Suprapubic skin (tissue), 4 donors: ENCODE measurements around the gene CBLB. TPM values are rescaled to one million over a fixed set of nuclear protein-coding genes. Genes with fewer than 3 reads are reported as not detected.

Experiments
- DNase-seq, 2 donors: peaks; one replicate each; pipeline ENCODE4 v3.0.0-alpha.2; 2019; ENCODE audit warnings: low spot score in 2 of 2
- H3K27ac ChIP-seq: fragments of 200-600 bp; sonication (generic); one replicate; pipeline ENCODE4 v1.5.1; 2019
- H3K27me3 ChIP-seq: fragments of 200-600 bp; sonication (generic); one replicate; pipeline ENCODE4 v1.5.1; 2019
- H3K36me3 ChIP-seq: fragments of 200-600 bp; sonication (generic); one replicate; pipeline ENCODE4 v1.5.1; 2019
- H3K4me1 ChIP-seq: fragments of 200-600 bp; sonication (generic); one replicate; pipeline ENCODE4 v1.5.1; 2019
- H3K4me3 ChIP-seq: fragments of 200-600 bp; sonication (generic); one replicate; pipeline ENCODE4 v1.5.1; 2019; ENCODE audit warnings: mild to moderate bottlenecking
- H3K9me3 ChIP-seq: fragments of 200-600 bp; sonication (generic); one replicate; pipeline ENCODE4 v1.5.1; 2019
- EP300 ChIP-seq: sonication (generic); formaldehyde crosslinking; IDR thresholded peaks from one replicate; pipeline ENCODE4 v1.6.1; 2017; ENCODE audit warnings: antibody characterized with exemption
- POLR2A ChIP-seq, 2 donors: fragments of 450-650 bp; IDR thresholded peaks; one replicate each; pipeline ENCODE4 v1.6.1; 2017; ENCODE audit warnings: antibody characterized with exemption in 2 of 2, mild to moderate bottlenecking in 2 of 2, moderate library complexity in 2 of 2
- POLR2AphosphoS5 ChIP-seq, 3 donors: sonication (generic); formaldehyde crosslinking; IDR thresholded peaks; one replicate each; pipeline ENCODE4 v1.6.1; 2017; ENCODE audit warnings: antibody characterized with exemption in 3 of 3
- WGBS: methylation state at CpG from one replicate; pipeline ENCODE4 v1.1.5; 2018; 5-methylcytosine and 5-hydroxymethylcytosine counted together
- total RNA-seq, 4 donors: library from RNA; depleted of rRNA; stranded (reverse); fragments of >200 nt; gene quantifications; one replicate each; pipeline ENCODE4 v1.1.0, GENCODE V29; 2016
- TF ChIP-seq, protein P1 (sequence below), 2 donors: fragments of 200-600 bp in 1 of 2; fragments of 450-650 bp in 1 of 2; sonication (generic) in 1 of 2; IDR thresholded peaks; one replicate each; pipeline ENCODE4 v1.5.1; 2016 to 2019; ENCODE audit warnings: antibody characterized with exemption in 2 of 2, mild to moderate bottlenecking in 1 of 2, moderate library complexity in 1 of 2

The CBLB gene
- total RNA-seq, 4 donors from 2014 or later: 16.8 to 43.8 (median 25.2) TPM

GRCh38 chr3:105719791-105720190 lies 149.0 kb downstream of the CBLB start:
- Histone ChIP-seq H3K4me1 (no peaks in the 10 kb centered on the region), H3K27ac (no peak overlapping the region), H3K27me3 (no peaks in the 10 kb centered on the region), H3K9me3 (no peaks in the 10 kb centered on the region), H3K36me3 (peaks cover 29% of the 10 kb centered on the region), H3K4me3 (no peak overlapping the region)
- WGBS: 93% methylated on average over 12 of the region's 12 CpGs
- no peak for TF ChIP-seq POLR2AphosphoS5 (IDR thresholded peaks at IDR 0.05)
- DNase-seq: no peak

DNA sequence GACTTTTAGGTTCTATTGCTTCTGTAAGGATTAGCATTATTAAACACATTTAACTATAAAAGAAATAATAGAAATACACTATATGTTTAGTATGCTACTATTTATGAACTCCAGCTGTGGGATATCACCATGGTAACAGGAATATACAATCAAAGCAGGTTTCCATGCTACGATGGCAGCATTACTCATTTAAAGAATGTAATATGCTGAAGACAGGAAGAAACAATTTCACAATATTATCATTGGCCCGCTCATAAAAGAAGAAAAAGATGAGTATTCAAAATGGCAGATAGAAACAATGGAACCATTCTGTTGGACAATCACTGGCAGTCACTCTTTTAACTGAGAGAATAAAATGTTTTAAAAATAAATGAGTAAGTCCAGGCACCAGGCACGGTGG lies 153.4 kb downstream of the CBLB start:
- no peak overlapping the region for H3K4me3 ChIP-seq
- no peak for TF ChIP-seq POLR2AphosphoS5 (IDR thresholded peaks at IDR 0.05)
- TF ChIP-seq, protein P1, sequence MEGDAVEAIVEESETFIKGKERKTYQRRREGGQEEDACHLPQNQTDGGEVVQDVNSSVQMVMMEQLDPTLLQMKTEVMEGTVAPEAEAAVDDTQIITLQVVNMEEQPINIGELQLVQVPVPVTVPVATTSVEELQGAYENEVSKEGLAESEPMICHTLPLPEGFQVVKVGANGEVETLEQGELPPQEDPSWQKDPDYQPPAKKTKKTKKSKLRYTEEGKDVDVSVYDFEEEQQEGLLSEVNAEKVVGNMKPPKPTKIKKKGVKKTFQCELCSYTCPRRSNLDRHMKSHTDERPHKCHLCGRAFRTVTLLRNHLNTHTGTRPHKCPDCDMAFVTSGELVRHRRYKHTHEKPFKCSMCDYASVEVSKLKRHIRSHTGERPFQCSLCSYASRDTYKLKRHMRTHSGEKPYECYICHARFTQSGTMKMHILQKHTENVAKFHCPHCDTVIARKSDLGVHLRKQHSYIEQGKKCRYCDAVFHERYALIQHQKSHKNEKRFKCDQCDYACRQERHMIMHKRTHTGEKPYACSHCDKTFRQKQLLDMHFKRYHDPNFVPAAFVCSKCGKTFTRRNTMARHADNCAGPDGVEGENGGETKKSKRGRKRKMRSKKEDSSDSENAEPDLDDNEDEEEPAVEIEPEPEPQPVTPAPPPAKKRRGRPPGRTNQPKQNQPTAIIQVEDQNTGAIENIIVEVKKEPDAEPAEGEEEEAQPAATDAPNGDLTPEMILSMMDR (IDR thresholded peaks at IDR 0.05): no peak
- no peak for TF ChIP-seq POLR2A (IDR thresholded peaks at IDR 0.05)
- no peak for DNase-seq
- peaks cover 41% of the 10 kb centered on the region for H3K36me3 ChIP-seq
- WGBS: 73% methylated on average over 3 of the region's 3 CpGs
- H3K4me1 ChIP-seq: no peaks in the 10 kb centered on the region
- H3K27me3 ChIP-seq: no peaks in the 10 kb centered on the region
- no peak overlapping the region for H3K27ac ChIP-seq
- H3K9me3 ChIP-seq: no peaks in the 10 kb centered on the region

- no peaks in the 10 kb centered on the region for H3K9me3 ChIP-seq
- DNase-seq: no peak
- H3K4me1 ChIP-seq: no peaks in the 10 kb centered on the region
- no peak overlapping the region for H3K27ac ChIP-seq
- TF ChIP-seq, protein P1 (IDR thresholded peaks at IDR 0.05): no peak
- TF ChIP-seq EP300 (no peak), POLR2AphosphoS5 (IDR thresholded peaks at IDR 0.05) (no peak), POLR2A (IDR thresholded peaks at IDR 0.05) (no peak)
- peaks cover 34% of the 10 kb centered on the region for H3K36me3 ChIP-seq
- H3K27me3 ChIP-seq: no peaks in the 10 kb centered on the region
- WGBS: 94% methylated on average over 6 of the region's 6 CpGs
- no peak overlapping the region for H3K4me3 ChIP-seq
Measured at GRCh38 chr3:105714453-105714852, 154.4 kb downstream of the CBLB start.

DNA sequence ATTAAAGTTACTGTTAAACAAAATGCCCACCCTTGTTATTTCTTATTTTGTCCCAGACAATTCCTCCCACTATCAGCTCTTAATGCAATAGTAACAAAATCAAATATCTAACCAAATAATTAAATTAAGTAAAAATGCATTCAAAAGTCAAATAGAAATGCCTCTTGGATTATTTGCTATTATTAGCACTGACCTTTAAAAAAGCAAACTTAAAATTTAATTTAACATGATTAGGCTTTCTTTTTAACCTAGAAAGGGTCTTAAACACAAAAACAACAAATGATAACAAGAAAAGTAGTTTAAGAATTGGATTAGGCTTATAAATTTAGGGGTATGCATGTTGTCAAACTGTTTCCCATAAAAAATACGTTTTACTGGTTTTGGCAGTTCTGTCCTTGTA lies 159.8 kb downstream of the CBLB start:
- Histone ChIP-seq H3K4me3 (no peak overlapping the region), H3K9me3 (no peaks in the 10 kb centered on the region), H3K27ac (no peak overlapping the region), H3K27me3 (no peaks in the 10 kb centered on the region), H3K36me3 (peaks cover 7% of the 10 kb centered on the region), H3K4me1 (no peaks in the 10 kb centered on the region)
- no peak for TF ChIP-seq POLR2A (IDR thresholded peaks at IDR 0.05)
- TF ChIP-seq, protein P1 (IDR thresholded peaks at IDR 0.05): no peak
- no peak for TF ChIP-seq EP300
- no peak for TF ChIP-seq POLR2AphosphoS5 (IDR thresholded peaks at IDR 0.05)
- no peak for DNase-seq
- 89% methylated on average over 1 of the region's 1 CpG for WGBS

DNA sequence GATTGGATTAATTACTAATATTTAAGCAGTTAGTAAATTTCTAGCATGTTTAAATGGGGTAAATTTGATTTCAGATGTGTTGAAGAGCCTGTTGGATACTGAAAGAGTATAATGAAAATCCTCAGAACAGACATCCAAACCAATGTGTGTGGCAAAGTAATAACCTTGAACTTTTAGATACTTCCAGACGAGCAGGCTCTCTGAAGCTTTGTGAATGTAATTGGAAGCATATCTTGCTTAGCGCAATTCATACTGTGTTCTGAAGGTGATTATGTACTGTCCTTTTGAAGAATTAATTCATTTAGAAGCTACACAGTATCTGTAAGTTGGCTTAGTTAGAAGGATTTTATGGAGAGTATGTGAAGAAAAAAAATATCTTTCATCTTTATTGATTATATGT lies 161.8 kb downstream of the CBLB start:
- no peak overlapping the region for H3K4me3 ChIP-seq
- 97% methylated on average over 2 of the region's 2 CpGs for WGBS
- no peak for DNase-seq
- H3K27me3 ChIP-seq: no peaks in the 10 kb centered on the region
- TF ChIP-seq POLR2A (IDR thresholded peaks at IDR 0.05) (no peak), POLR2AphosphoS5 (IDR thresholded peaks at IDR 0.05) (no peak)
- H3K9me3 ChIP-seq: no peaks in the 10 kb centered on the region
- no peak overlapping the region for H3K27ac ChIP-seq
- H3K36me3 ChIP-seq: peaks cover 9% of the 10 kb centered on the region
- no peaks in the 10 kb centered on the region for H3K4me1 ChIP-seq

DNA sequence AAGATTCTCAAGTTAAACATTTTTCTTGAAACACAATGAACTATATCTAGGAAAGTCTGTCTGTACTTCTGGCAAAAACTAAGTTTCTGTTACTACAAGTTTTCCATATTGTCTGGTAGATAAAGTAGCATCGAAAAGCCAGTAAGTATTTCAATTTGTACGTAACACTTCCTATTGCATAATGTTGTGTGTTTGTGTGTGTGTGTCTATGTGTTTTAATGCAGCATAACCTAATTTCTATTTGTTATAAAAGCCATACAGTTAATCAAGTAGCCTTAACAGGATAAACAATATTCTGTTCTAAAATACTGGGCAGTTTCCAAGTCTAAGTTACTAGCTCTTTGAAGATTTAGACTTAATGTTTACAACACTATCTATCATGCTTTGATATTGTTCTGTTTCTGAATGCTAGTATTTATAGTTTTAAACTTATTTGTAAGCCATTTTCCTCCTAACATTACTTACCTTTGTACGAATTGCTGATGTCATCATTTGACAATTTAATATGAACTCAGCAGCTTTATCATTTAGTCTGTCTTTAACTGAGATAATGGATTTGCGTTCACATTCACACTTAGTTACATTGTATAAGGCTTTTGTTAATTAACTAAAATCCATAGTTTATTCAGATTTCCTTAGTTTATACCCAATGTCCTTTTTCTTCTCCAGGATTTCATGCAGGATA lies 163.9 kb downstream of the CBLB start:
- no peaks in the 10 kb centered on the region for H3K27me3 ChIP-seq
- 95% methylated on average over 4 of the region's 4 CpGs for WGBS
- H3K4me1 ChIP-seq: no peaks in the 10 kb centered on the region
- TF ChIP-seq POLR2AphosphoS5 (IDR thresholded peaks at IDR 0.05): no peak
- TF ChIP-seq EP300: no peak
- TF ChIP-seq POLR2A (IDR thresholded peaks at IDR 0.05): no peak
- TF ChIP-seq, protein P1 (IDR thresholded peaks at IDR 0.05): no peak
- DNase-seq: no peak
- H3K36me3 ChIP-seq: peaks cover 12% of the 10 kb centered on the region
- H3K27ac ChIP-seq: no peak overlapping the region
- H3K4me3 ChIP-seq: no peak overlapping the region
- H3K9me3 ChIP-seq: no peaks in the 10 kb centered on the region
